Central memory CD8-positive, alpha-beta T cell (primary cell): ENCODE measurements around the gene CALHM2.

Source experiments
- ATAC-seq: fragments of 150-1000 bp; cut with Tn5 transposase; replicated peaks from 2 replicates; pipeline ENCODE4 v1.10.0; 2022; ENCODE audit warnings: mild to moderate bottlenecking, moderate FRiP score, moderate number of reproducible peaks; ENCODE audit not compliant: poor library complexity, severe bottlenecking; ENCODE audit errors: extremely low read depth
- DNase-seq, 2 donors: peaks; one replicate each; pipeline ENCODE4 v3.0.0; 2021; ENCODE audit warnings: low spot score in 2 of 2
- H3K27ac Mint-ChIP-seq: one replicate; pipeline ENCODE4 v1.8.0; 2022; ENCODE audit warnings: low read depth, mild to moderate bottlenecking, moderate library complexity, mixed read lengths
- H3K27me3 Mint-ChIP-seq: one replicate; pipeline ENCODE4 v1.8.0; 2022; ENCODE audit warnings: mixed read lengths
- H3K36me3 Mint-ChIP-seq: one replicate; pipeline ENCODE4 v1.8.0; 2022; ENCODE audit warnings: mild to moderate bottlenecking, moderate library complexity, mixed read lengths; ENCODE audit not compliant: insufficient read depth
- H3K4me1 Mint-ChIP-seq: one replicate; pipeline ENCODE4 v1.8.0; 2022; ENCODE audit warnings: mixed read lengths
- H3K4me3 Mint-ChIP-seq: one replicate; pipeline ENCODE4 v1.8.0; 2022; ENCODE audit warnings: mild to moderate bottlenecking, moderate library complexity, mixed read lengths
- H3K9me3 Mint-ChIP-seq: one replicate; pipeline ENCODE4 v1.8.0; 2022; ENCODE audit warnings: mixed read lengths

Gene CALHM2

GRCh38 chr10:103470761-103471653 lies 18.8 kb upstream of the CALHM2 start:
- DNase-seq: peak; percentile 37 to 63
- Mint-ChIP-seq H3K4me1 (peaks cover 42% of the 10 kb centered on the region), H3K27ac (peak overlapping the region; percentile 79), H3K27me3 (no peaks in the 10 kb centered on the region), H3K36me3 (peaks cover 3% of the 10 kb centered on the region), H3K4me3 (peak overlapping the region; percentile 62), H3K9me3 (no peaks in the 10 kb centered on the region)
- ATAC-seq: peak; percentile 93

- Mint-ChIP-seq H3K4me3 (no peak overlapping the region), H3K4me1 (peaks cover 42% of the 10 kb centered on the region), H3K27ac (peak overlapping the region; percentile 3), H3K27me3 (no peaks in the 10 kb centered on the region), H3K36me3 (peaks cover 3% of the 10 kb centered on the region), H3K9me3 (no peaks in the 10 kb centered on the region)
- ATAC-seq (no peak), DNase-seq (no peak)
Measured at GRCh38 chr10:103469201-103469600, 17.0 kb upstream of the CALHM2 start.

- H3K4me3 Mint-ChIP-seq: no peak overlapping the region
- H3K36me3 Mint-ChIP-seq: peaks cover 3% of the 10 kb centered on the region
- no peaks in the 10 kb centered on the region for H3K9me3 Mint-ChIP-seq
- H3K27ac Mint-ChIP-seq: peak overlapping the region; percentile 63
- H3K27me3 Mint-ChIP-seq: no peaks in the 10 kb centered on the region
- no peak for ATAC-seq
- peaks cover 42% of the 10 kb centered on the region for H3K4me1 Mint-ChIP-seq
- DNase-seq: no peak
Measured at GRCh38 chr10:103467406-103467805, 15.2 kb upstream of the CALHM2 start.

GRCh38 chr10:103466734-103467133 lies 14.6 kb upstream of the CALHM2 start:
- Mint-ChIP-seq H3K4me1 (peaks cover 35% of the 10 kb centered on the region), H3K27ac (peak overlapping the region; percentile 63)

GRCh38 chr10:103465411-103466179 lies 13.4 kb upstream of the CALHM2 start:
- Mint-ChIP-seq H3K27ac (no peak overlapping the region), H3K27me3 (no peaks in the 10 kb centered on the region), H3K36me3 (peaks cover 4% of the 10 kb centered on the region), H3K4me3 (no peak overlapping the region), H3K9me3 (no peaks in the 10 kb centered on the region), H3K4me1 (peaks cover 27% of the 10 kb centered on the region)
- DNase-seq (no peak), ATAC-seq (no peak)

More at GRCh38 chr10:103466734-103467133, 14.6 kb upstream of the CALHM2 start:
- Mint-ChIP-seq H3K4me3 (no peak overlapping the region), H3K36me3 (peaks cover 5% of the 10 kb centered on the region), H3K9me3 (no peaks in the 10 kb centered on the region), H3K27me3 (no peaks in the 10 kb centered on the region)
- ATAC-seq (no peak), DNase-seq (no peak)

GRCh38 chr10:103463499-103463898 lies 11.3 kb upstream of the CALHM2 start:
- no peak overlapping the region for H3K27ac Mint-ChIP-seq
- no peaks in the 10 kb centered on the region for H3K9me3 Mint-ChIP-seq
- H3K4me3 Mint-ChIP-seq: no peak overlapping the region
- DNase-seq: no peak
- H3K27me3 Mint-ChIP-seq: no peaks in the 10 kb centered on the region
- H3K4me1 Mint-ChIP-seq: peaks cover 24% of the 10 kb centered on the region
- peaks cover 5% of the 10 kb centered on the region for H3K36me3 Mint-ChIP-seq
- no peak for ATAC-seq

GRCh38 chr10:103459615-103460014 lies 7.4 kb upstream of the CALHM2 start:
- Mint-ChIP-seq H3K36me3 (peaks cover 5% of the 10 kb centered on the region), H3K27me3 (no peaks in the 10 kb centered on the region), H3K4me3 (peak overlapping the region; percentile 5), H3K27ac (no peak overlapping the region), H3K4me1 (peaks cover 18% of the 10 kb centered on the region), H3K9me3 (no peaks in the 10 kb centered on the region)
- ATAC-seq: no peak
- DNase-seq: no peak

- DNase-seq (no peak), ATAC-seq (peak; percentile 19)
- Mint-ChIP-seq H3K36me3 (peaks cover 5% of the 10 kb centered on the region), H3K27me3 (no peaks in the 10 kb centered on the region), H3K4me1 (peaks cover 22% of the 10 kb centered on the region), H3K4me3 (peak within 1 kb of the TSS; percentile 5), H3K27ac (no peak within 1 kb of the TSS), H3K9me3 (no peaks in the 10 kb centered on the region)
Measured at GRCh38 chr10:103458720-103459119, 6.5 kb upstream of the CALHM2 start, which contains the start of gene CALHM1. CALHM1 (minus strand) TSS chr10:103458900; CDS start chr10:103458751, 149 bp downstream.

- H3K9me3 Mint-ChIP-seq: no peaks in the 10 kb centered on the region
- DNase-seq (no peak), ATAC-seq (no peak)
- H3K27ac Mint-ChIP-seq: no peak overlapping the region
- H3K4me3 Mint-ChIP-seq: no peak overlapping the region
- H3K36me3 Mint-ChIP-seq: peaks cover 5% of the 10 kb centered on the region
- H3K4me1 Mint-ChIP-seq: peaks cover 29% of the 10 kb centered on the region
- H3K27me3 Mint-ChIP-seq: no peaks in the 10 kb centered on the region
Measured at GRCh38 chr10:103457896-103458583, 5.9 kb upstream of the CALHM2 start.

- Mint-ChIP-seq H3K27me3 (no peaks in the 10 kb centered on the region), H3K4me3 (peak overlapping the region; percentile 14), H3K36me3 (peaks cover 5% of the 10 kb centered on the region), H3K4me1 (peaks cover 37% of the 10 kb centered on the region), H3K27ac (peak overlapping the region; percentile 56), H3K9me3 (no peaks in the 10 kb centered on the region)
- DNase-seq: no peak
- ATAC-seq: no peak
Measured at GRCh38 chr10:103457176-103457712, 5.1 kb upstream of the CALHM2 start.

- H3K36me3 Mint-ChIP-seq: peaks cover 5% of the 10 kb centered on the region
- DNase-seq: no peak
- H3K9me3 Mint-ChIP-seq: no peaks in the 10 kb centered on the region
- no peak overlapping the region for H3K27ac Mint-ChIP-seq
- H3K4me3 Mint-ChIP-seq: peak overlapping the region; percentile 14
- H3K4me1 Mint-ChIP-seq: peaks cover 43% of the 10 kb centered on the region
- H3K27me3 Mint-ChIP-seq: no peaks in the 10 kb centered on the region
- ATAC-seq: no peak
Measured at GRCh38 chr10:103456074-103456660, 4.0 kb upstream of the CALHM2 start.

- Mint-ChIP-seq H3K4me1 (peaks cover 52% of the 10 kb centered on the region), H3K36me3 (peaks cover 5% of the 10 kb centered on the region)
- ATAC-seq: no peak
Measured at GRCh38 chr10:103455235-103455634, 3.1 kb upstream of the CALHM2 start.

More at GRCh38 chr10:103455235-103455634, 3.1 kb upstream of the CALHM2 start:
- H3K9me3 Mint-ChIP-seq: no peaks in the 10 kb centered on the region
- no peak for DNase-seq
- no peak overlapping the region for H3K4me3 Mint-ChIP-seq
- no peak overlapping the region for H3K27ac Mint-ChIP-seq
- no peaks in the 10 kb centered on the region for H3K27me3 Mint-ChIP-seq
